ENCODE measurements around the gene KCTD19.

The KCTD19 gene

DNA sequence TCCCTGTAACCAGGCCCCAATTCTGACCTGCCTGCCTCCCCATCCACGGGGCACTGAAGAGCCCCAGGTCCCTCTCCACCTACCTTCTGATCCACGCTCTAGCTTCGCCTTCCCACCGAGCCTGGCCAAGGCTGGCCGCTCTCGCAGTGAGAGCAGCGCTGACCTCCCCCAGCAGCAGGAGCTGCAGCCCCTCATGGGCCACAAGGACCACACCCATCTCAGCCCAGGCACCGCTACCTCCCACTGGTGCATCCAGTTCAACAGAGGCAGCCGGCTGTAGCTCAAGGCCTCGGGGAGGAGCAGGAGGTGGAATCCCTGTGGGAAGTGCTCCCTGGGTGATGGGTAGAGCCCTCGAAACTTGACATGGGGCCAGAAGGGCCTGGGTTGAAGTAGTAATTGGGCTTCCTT is 55.6 kb downstream of the KCTD19 start:
- Mint-ChIP-seq H3K36me3 (peaks cover 3% of the 10 kb centered on the region), H3K27me3 (no peaks in the 10 kb centered on the region), H3K27ac (no peak overlapping the region), H3K4me3 (no peak overlapping the region), H3K9me3 (no peaks in the 10 kb centered on the region), H3K4me1 (peaks cover 2% of the 10 kb centered on the region)
- DNase-seq (ENCODE audit: low spot score in 2 of 2) (no peak), ATAC-seq (ENCODE audit: low read depth) (no peak)

DNA sequence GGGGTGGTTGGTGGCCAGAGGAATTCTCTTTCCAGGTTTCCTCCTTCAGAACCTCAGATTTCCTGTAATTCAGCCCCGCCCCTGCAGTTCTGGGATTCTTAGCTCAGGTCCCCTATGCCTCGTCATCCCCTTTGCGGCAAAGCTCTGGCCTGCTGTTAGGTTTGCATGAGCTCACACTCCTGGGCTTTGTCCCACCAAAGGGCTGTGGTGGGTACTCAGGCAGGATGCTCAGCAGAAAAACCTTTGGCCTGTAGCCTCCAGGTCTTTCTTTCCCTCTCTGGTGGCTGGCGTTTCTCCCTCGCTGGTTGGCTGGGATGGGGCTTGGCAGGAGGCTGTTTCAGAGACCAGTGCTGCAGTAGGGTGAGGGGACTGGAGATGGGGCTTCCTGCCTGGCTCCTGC is 56.8 kb downstream of the KCTD19 start:
- no peak overlapping the region for H3K4me3 Mint-ChIP-seq
- no peak overlapping the region for H3K27ac Mint-ChIP-seq
- DNase-seq (ENCODE audit: low spot score in 2 of 2) = no peak
- H3K36me3 Mint-ChIP-seq = no peaks in the 10 kb centered on the region
- no peaks in the 10 kb centered on the region for H3K9me3 Mint-ChIP-seq
- H3K4me1 Mint-ChIP-seq = no peaks in the 10 kb centered on the region
- no peak for ATAC-seq (ENCODE audit: low read depth)
- no peaks in the 10 kb centered on the region for H3K27me3 Mint-ChIP-seq

DNA sequence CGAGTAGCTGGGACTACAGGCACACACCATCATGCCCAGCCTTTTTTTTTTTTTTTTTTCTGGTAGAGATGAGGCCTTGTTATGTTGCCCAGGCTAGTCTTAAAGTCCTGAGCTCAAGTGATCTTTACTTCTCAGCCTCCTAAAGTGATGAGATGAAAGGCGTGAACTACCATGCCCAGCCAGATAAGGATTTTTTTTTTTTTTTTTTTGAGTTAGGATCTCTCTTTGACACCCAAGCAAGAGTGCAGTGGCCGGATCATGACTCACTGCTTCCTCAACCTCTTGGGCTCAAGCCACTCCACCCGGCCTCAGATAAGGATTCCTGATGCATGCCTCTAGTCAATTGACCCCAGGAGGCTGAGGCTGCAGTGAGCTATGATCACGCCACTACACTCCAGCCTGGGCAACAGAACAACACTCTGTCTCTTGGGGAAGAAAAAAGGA is 58.4 kb downstream of the KCTD19 start:
- H3K4me3 Mint-ChIP-seq = no peak overlapping the region
- ATAC-seq (ENCODE audit: low read depth) = no peak
- DNase-seq (ENCODE audit: low spot score in 2 of 2) = no peak

DNA sequence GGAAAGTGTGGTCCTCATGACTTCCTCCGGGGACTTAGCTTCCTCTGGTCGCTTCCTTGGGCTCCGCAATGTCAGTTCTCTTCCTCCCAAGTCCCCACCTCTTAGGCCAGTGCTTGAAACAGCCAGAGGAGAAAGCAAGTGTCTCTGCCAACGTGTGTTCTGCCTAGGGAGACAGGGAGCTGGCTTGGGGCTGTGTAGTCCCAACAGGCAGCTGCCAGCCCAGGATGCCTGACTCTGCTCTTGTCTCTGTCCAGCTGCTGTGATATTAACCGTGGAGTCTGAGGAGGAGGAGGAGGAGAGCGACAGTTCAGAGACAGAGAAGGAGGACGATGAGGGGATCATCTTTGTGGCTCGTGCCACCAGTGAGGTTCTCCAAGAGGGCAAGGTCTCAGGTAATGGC is 60.7 kb downstream of the KCTD19 start:
- H3K4me3 Mint-ChIP-seq = no peak overlapping the region
- peaks cover 6% of the 10 kb centered on the region for H3K27me3 Mint-ChIP-seq

More for the DNA sequence above, 58.4 kb downstream of the KCTD19 start:
- no peaks in the 10 kb centered on the region for H3K4me1 Mint-ChIP-seq
- H3K27me3 Mint-ChIP-seq = peaks cover 2% of the 10 kb centered on the region
- H3K9me3 Mint-ChIP-seq = no peaks in the 10 kb centered on the region
- no peaks in the 10 kb centered on the region for H3K36me3 Mint-ChIP-seq
- no peak overlapping the region for H3K27ac Mint-ChIP-seq

DNA sequence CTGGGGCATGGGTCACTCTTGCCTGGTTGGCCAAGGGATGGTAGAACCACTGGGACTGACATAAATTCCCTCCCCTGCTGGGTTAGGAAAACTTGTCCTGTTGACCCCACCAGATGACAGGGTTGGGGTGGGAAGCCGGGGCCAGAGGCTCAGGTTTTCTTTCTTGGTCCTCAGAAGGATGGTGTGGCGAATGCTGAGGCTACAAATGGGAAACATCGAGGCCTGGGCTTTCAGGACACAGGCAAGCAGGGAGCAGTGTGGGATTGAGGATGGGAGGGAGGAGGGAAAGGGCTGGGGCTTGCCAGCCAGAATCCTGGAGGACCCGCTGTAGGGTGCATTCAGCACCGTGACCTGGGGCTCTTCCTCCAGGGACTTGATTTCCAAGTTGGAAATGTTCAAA is 61.7 kb downstream of the KCTD19 start:
- Mint-ChIP-seq H3K27me3 (peaks cover 6% of the 10 kb centered on the region), H3K36me3 (no peaks in the 10 kb centered on the region), H3K9me3 (no peaks in the 10 kb centered on the region), H3K27ac (no peak overlapping the region), H3K4me3 (no peak overlapping the region), H3K4me1 (no peaks in the 10 kb centered on the region)
- DNase-seq (ENCODE audit: low spot score in 2 of 2) (no peak), ATAC-seq (ENCODE audit: low read depth) (no peak)

More for the DNA sequence above, 60.7 kb downstream of the KCTD19 start:
- Mint-ChIP-seq H3K36me3 (no peaks in the 10 kb centered on the region), H3K27ac (no peak overlapping the region), H3K4me1 (no peaks in the 10 kb centered on the region), H3K9me3 (no peaks in the 10 kb centered on the region)
- ATAC-seq (ENCODE audit: low read depth) (no peak), DNase-seq (ENCODE audit: low spot score in 2 of 2) (no peak)

- Mint-ChIP-seq H3K36me3 (no peaks in the 10 kb centered on the region), H3K4me3 (no peak overlapping the region), H3K27me3 (peaks cover 6% of the 10 kb centered on the region), H3K9me3 (no peaks in the 10 kb centered on the region), H3K4me1 (no peaks in the 10 kb centered on the region), H3K27ac (no peak overlapping the region)
- DNase-seq (ENCODE audit: low spot score in 2 of 2) (no peak), ATAC-seq (ENCODE audit: low read depth) (no peak)
Observed at GRCh38 chr16:67264277-67264676, 62.3 kb downstream of the KCTD19 start.

DNA sequence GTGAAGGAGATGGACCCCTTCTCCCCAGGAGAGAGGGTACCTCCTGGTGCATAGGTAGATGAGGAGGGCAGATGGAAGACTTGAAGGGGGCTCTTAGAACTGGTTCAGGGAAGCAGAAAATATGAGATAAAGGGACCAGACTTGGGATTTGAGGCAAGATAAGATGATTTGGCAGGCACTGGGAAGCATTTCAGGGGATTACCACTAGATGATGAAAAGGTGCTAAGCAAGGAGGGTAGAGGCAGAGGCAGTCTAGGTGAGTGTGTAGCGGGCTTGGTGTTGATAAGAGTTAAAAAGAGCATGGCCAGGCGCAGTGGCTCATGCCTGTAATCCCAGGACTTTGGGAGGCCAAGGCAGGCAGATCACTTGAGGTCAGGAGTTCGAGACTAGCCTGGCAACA is 63.3 kb downstream of the KCTD19 start:
- DNase-seq (ENCODE audit: low spot score in 2 of 2) (no peak), ATAC-seq (ENCODE audit: low read depth) (no peak)
- H3K36me3 Mint-ChIP-seq = no peaks in the 10 kb centered on the region
- no peaks in the 10 kb centered on the region for H3K9me3 Mint-ChIP-seq
- H3K27me3 Mint-ChIP-seq = peaks cover 6% of the 10 kb centered on the region
- no peak overlapping the region for H3K27ac Mint-ChIP-seq
- H3K4me3 Mint-ChIP-seq = no peak overlapping the region
- H3K4me1 Mint-ChIP-seq = no peaks in the 10 kb centered on the region

DNA sequence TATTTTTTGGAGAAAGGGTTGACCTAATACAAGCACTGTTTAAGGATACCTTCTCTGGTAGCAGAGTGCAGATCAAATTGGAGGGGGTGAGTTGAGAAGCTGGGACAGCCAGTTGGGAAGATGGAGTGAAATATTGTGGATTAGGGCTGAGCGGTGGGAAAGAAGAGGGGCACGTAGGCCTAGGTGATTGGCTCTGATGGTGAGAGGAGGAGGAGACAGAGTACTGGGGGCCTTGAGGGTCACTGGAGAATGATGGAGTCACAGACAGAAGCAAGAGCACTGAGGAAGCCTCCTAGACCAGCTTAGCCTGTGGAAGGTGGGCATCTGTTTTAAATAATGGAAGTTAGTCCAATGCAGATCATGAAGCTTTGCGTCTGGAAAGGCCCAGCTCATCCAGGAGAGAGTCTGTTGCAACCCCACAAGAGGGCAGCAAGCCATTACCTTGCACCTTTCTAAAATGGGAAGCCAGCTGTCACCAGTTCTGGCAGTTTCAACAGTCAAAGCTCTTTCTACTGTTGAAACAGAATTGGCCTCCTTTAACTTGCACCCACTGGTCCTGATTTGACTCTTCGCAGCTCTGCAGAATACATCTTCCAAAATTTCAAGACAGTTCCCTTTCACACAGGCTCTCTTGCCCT is 66.0 kb downstream of the KCTD19 start:
- peaks cover 6% of the 10 kb centered on the region for H3K27me3 Mint-ChIP-seq
- DNase-seq (ENCODE audit: low spot score in 2 of 2) (peak in 1 of 2 donors; percentile 28), ATAC-seq (ENCODE audit: low read depth) (peak; percentile 74)
- H3K4me3 Mint-ChIP-seq = no peak overlapping the region
- H3K27ac Mint-ChIP-seq = no peak overlapping the region
- H3K4me1 Mint-ChIP-seq = no peaks in the 10 kb centered on the region
- H3K9me3 Mint-ChIP-seq = no peaks in the 10 kb centered on the region
- no peaks in the 10 kb centered on the region for H3K36me3 Mint-ChIP-seq

- DNase-seq (ENCODE audit: low spot score in 2 of 2) (no peak), ATAC-seq (ENCODE audit: low read depth) (no peak)
- Mint-ChIP-seq H3K4me3 (no peak overlapping the region), H3K27me3 (peaks cover 6% of the 10 kb centered on the region), H3K36me3 (no peaks in the 10 kb centered on the region), H3K4me1 (no peaks in the 10 kb centered on the region), H3K27ac (no peak overlapping the region), H3K9me3 (no peaks in the 10 kb centered on the region)
Observed at GRCh38 chr16:67259705-67260104, 66.8 kb downstream of the KCTD19 start.

- no peaks in the 10 kb centered on the region for H3K36me3 Mint-ChIP-seq
- no peaks in the 10 kb centered on the region for H3K4me1 Mint-ChIP-seq
- DNase-seq (ENCODE audit: low spot score in 2 of 2) (no peak), ATAC-seq (ENCODE audit: low read depth) (no peak)
- peaks cover 6% of the 10 kb centered on the region for H3K27me3 Mint-ChIP-seq
- H3K27ac Mint-ChIP-seq = no peak overlapping the region
- no peaks in the 10 kb centered on the region for H3K9me3 Mint-ChIP-seq
- H3K4me3 Mint-ChIP-seq = no peak overlapping the region
Observed at GRCh38 chr16:67258161-67258835, 68.2 kb downstream of the KCTD19 start.

GRCh38 chr16:67257486-67258160 is 68.9 kb downstream of the KCTD19 start:
- no peaks in the 10 kb centered on the region for H3K36me3 Mint-ChIP-seq
- no peaks in the 10 kb centered on the region for H3K4me1 Mint-ChIP-seq
- no peak for ATAC-seq (ENCODE audit: low read depth)
- H3K27ac Mint-ChIP-seq = no peak overlapping the region
- no peak for DNase-seq (ENCODE audit: low spot score in 2 of 2)
- H3K27me3 Mint-ChIP-seq = no peaks in the 10 kb centered on the region
- no peaks in the 10 kb centered on the region for H3K9me3 Mint-ChIP-seq
- H3K4me3 Mint-ChIP-seq = no peak overlapping the region

- H3K27ac Mint-ChIP-seq = no peak overlapping the region
- H3K4me1 Mint-ChIP-seq = no peaks in the 10 kb centered on the region
- H3K27me3 Mint-ChIP-seq = peaks cover under 1% of the 10 kb centered on the region
- H3K36me3 Mint-ChIP-seq = no peaks in the 10 kb centered on the region
- ATAC-seq (ENCODE audit: low read depth) (no peak), DNase-seq (ENCODE audit: low spot score in 2 of 2) (no peak)
- H3K9me3 Mint-ChIP-seq = no peaks in the 10 kb centered on the region
- H3K4me3 Mint-ChIP-seq = no peak overlapping the region
Observed at GRCh38 chr16:67256701-67257230, 69.8 kb downstream of the KCTD19 start.

- Mint-ChIP-seq H3K36me3 (no peaks in the 10 kb centered on the region), H3K27ac (no peak overlapping the region), H3K4me3 (no peak overlapping the region), H3K9me3 (no peaks in the 10 kb centered on the region), H3K27me3 (peaks cover 2% of the 10 kb centered on the region), H3K4me1 (no peaks in the 10 kb centered on the region)
- ATAC-seq (ENCODE audit: low read depth) (no peak), DNase-seq (ENCODE audit: low spot score in 2 of 2) (no peak)
Observed at GRCh38 chr16:67255553-67256221, 70.9 kb downstream of the KCTD19 start.
